Stimulated activated CD4-positive, alpha-beta T cell treated with anti-CD3 and anti-CD28 coated beads, TNF-alpha, amount 100 ng/mL, for 1 hour (primary cell): ENCODE data around the gene BMAL1.

Experiments
- DNase-seq, 3 donors: peaks; one replicate each; pipeline ENCODE4 v3.0.0-alpha.2; 2020; ENCODE audit warnings: low read depth in 3 of 3, low spot score in 1 of 3

BMAL1 gene

GRCh38 chr11:13290221-13290980 is 12.8 kb downstream of the BMAL1 start:
- DNase-seq = no peak

GRCh38 chr11:13291361-13291760 is 13.8 kb downstream of the BMAL1 start:
- no peak for DNase-seq

- DNase-seq = no peak
Measured at GRCh38 chr11:13291800-13292199, 14.2 kb downstream of the BMAL1 start.

GRCh38 chr11:13292970-13293369 is 15.4 kb downstream of the BMAL1 start:
- DNase-seq = no peak

GRCh38 chr11:13294178-13294577 is 16.6 kb downstream of the BMAL1 start:
- no peak for DNase-seq

- DNase-seq = no peak
Measured at GRCh38 chr11:13294771-13295579, 17.4 kb downstream of the BMAL1 start.

- DNase-seq = no peak
Measured at GRCh38 chr11:13297308-13297916, 19.8 kb downstream of the BMAL1 start.

GRCh38 chr11:13297917-13298356 is 20.3 kb downstream of the BMAL1 start:
- DNase-seq = no peak

- no peak for DNase-seq
Measured at GRCh38 chr11:13298765-13299164, 21.2 kb downstream of the BMAL1 start.

GRCh38 chr11:13301522-13301921 is 23.9 kb downstream of the BMAL1 start:
- no peak for DNase-seq

- no peak for DNase-seq
Measured at GRCh38 chr11:13302420-13302958, 24.9 kb downstream of the BMAL1 start.

GRCh38 chr11:13303668-13304649 is 26.4 kb downstream of the BMAL1 start:
- DNase-seq = no peak

GRCh38 chr11:13304655-13305335 is 27.2 kb downstream of the BMAL1 start:
- no peak for DNase-seq

- DNase-seq = no peak
Measured at GRCh38 chr11:13308704-13309103, 31.1 kb downstream of the BMAL1 start.

- no peak for DNase-seq
Measured at GRCh38 chr11:13309156-13309555, 31.6 kb downstream of the BMAL1 start.

GRCh38 chr11:13310443-13310842 is 32.9 kb downstream of the BMAL1 start:
- DNase-seq = no peak

GRCh38 chr11:13311570-13311969 is 34.0 kb downstream of the BMAL1 start:
- no peak for DNase-seq

GRCh38 chr11:13313005-13313819 is 35.6 kb downstream of the BMAL1 start:
- DNase-seq = no peak
